ENCODE measurements around the gene ITIH5.

- no peak for TF ChIP-seq CTCF (IDR thresholded peaks at IDR 0.05)
- TF ChIP-seq ZFX (IDR thresholded peaks at IDR 0.05; ENCODE audit: borderline replicate concordance): no peak
Observed at GRCh38 chr10:7625836-7626235, 40.9 kb downstream of the ITIH5 start.

Data from 22Rv1 (cell line).